H1 (cell line): ENCODE data around the gene AMZ1. TPM values are rescaled to one million over a fixed set of nuclear protein-coding genes. Genes with fewer than 3 reads are reported as not detected.

Source experiments
- BACH1 ChIP-seq: IDR thresholded peaks from 2 replicates; pipeline ENCODE4 v1.6.1; 2012; ENCODE audit warnings: low read length, improper control_type of control experiment
- EP300 ChIP-seq, 2 experiments: IDR thresholded peaks; 1 replicate in 1 of 2; 2 replicates in 1 of 2; pipeline ENCODE4 v1.6.1; 2011 to 2012; ENCODE audit warnings: low read depth in 2 of 2, low read length in 2 of 2, mild to moderate bottlenecking in 2 of 2, borderline replicate concordance in 1 of 2, inconsistent platforms in 1 of 2, moderate library complexity in 1 of 2
- HDAC2 ChIP-seq, 2 experiments: fragments of 300-600 bp in 1 of 2; sonication (generic) in 1 of 2; IDR thresholded peaks; 2 replicates each; pipeline ENCODE4 v1.6.1; 2011 to 2012; ENCODE audit warnings: low read depth in 2 of 2, low read length in 2 of 2, mild to moderate bottlenecking in 2 of 2, moderate library complexity in 2 of 2, borderline replicate concordance in 1 of 2, inconsistent platforms in 1 of 2
- KDM4A ChIP-seq: IDR thresholded peaks from one replicate; pipeline ENCODE4 v1.7.1; 2012; ENCODE audit warnings: low read depth, mild to moderate bottlenecking, moderate library complexity, low read length, inconsistent platforms; ENCODE audit not compliant: severe bottlenecking
- PHF8 ChIP-seq: fragments of 200-600 bp; sonication (generic); conservative IDR thresholded peaks from 2 replicates; pipeline ENCODE4 v1.7.1; 2012; ENCODE audit warnings: low read depth, mild to moderate bottlenecking, inconsistent platforms, low read length, moderate library complexity
- RFX5 ChIP-seq: IDR thresholded peaks from 2 replicates; pipeline ENCODE4 v1.6.1; 2011; ENCODE audit warnings: low read depth, low read length, improper control_type of control experiment, borderline replicate concordance
- RNF2 ChIP-seq: fragments of 200-900, 300-1000 bp; sonication (generic); IDR thresholded peaks from 2 replicates; pipeline ENCODE4 v1.7.1; 2016; ENCODE audit warnings: borderline replicate concordance, low read depth, mild to moderate bottlenecking, antibody characterized with exemption, low read length; ENCODE audit not compliant: poor library complexity, severe bottlenecking; ENCODE audit errors: missing control alignments
- SIN3A ChIP-seq, 2 experiments: IDR thresholded peaks in 1 of 2; conservative IDR thresholded peaks in 1 of 2; 2 replicates each; pipeline ENCODE4 v1.6.1; 2011 to 2012; ENCODE audit warnings: low read length in 2 of 2, improper control_type of control experiment in 1 of 2, low read depth in 1 of 2, mild to moderate bottlenecking in 1 of 2
- SP1 ChIP-seq: IDR thresholded peaks from 2 replicates; pipeline ENCODE4 v1.6.1; 2011; ENCODE audit warnings: low read depth, low read length
- SRF ChIP-seq: IDR thresholded peaks from 2 replicates; pipeline ENCODE4 v1.6.1; 2011; ENCODE audit warnings: mild to moderate bottlenecking, low read depth, low read length, moderate library complexity
- polyA plus RNA-seq, 7 experiments: library from polyadenylated mRNA; depleted of rRNA in 3 of 7; stranded (reverse) in 5 of 7; unstranded in 2 of 7; fragments of >200 nt in 5 of 7; fragments of 200-250 nt in 2 of 7; gene quantifications; 1 replicate in 5 of 7; 2 replicates in 1 of 7; 4 replicates in 1 of 7; pipeline versions ENCODE4 v1.2.1 to v1.2.3, GENCODE V29; 2011 to 2013; ENCODE audit warnings: missing spikeins in 2 of 7, mixed read lengths in 2 of 7
- total RNA-seq: library from RNA; stranded (reverse); fragmentation: NEBNext Ultra II Directional; extraction: Animal tissue kit (Norgen Biotek cat#: 25700); gene quantifications from 2 replicates; pipeline ENCODE4 v1.2.1, GENCODE V29; 2021
- TF ChIP-seq, protein P1 (sequence below): fragments of 300-600 bp; sonication (generic); IDR thresholded peaks from 2 replicates; pipeline ENCODE4 v1.7.1; 2012; ENCODE audit warnings: low read length, moderate library complexity, mild to moderate bottlenecking, inconsistent platforms; ENCODE audit not compliant: insufficient replicate concordance

Gene AMZ1
- total and polyA plus RNA-seq, 2 of the 8 experiments (the other 6 are each of a cell fraction or from before 2014, with no cell fraction given) = 0.59 to 1.4 TPM

- TF ChIP-seq, protein P1, sequence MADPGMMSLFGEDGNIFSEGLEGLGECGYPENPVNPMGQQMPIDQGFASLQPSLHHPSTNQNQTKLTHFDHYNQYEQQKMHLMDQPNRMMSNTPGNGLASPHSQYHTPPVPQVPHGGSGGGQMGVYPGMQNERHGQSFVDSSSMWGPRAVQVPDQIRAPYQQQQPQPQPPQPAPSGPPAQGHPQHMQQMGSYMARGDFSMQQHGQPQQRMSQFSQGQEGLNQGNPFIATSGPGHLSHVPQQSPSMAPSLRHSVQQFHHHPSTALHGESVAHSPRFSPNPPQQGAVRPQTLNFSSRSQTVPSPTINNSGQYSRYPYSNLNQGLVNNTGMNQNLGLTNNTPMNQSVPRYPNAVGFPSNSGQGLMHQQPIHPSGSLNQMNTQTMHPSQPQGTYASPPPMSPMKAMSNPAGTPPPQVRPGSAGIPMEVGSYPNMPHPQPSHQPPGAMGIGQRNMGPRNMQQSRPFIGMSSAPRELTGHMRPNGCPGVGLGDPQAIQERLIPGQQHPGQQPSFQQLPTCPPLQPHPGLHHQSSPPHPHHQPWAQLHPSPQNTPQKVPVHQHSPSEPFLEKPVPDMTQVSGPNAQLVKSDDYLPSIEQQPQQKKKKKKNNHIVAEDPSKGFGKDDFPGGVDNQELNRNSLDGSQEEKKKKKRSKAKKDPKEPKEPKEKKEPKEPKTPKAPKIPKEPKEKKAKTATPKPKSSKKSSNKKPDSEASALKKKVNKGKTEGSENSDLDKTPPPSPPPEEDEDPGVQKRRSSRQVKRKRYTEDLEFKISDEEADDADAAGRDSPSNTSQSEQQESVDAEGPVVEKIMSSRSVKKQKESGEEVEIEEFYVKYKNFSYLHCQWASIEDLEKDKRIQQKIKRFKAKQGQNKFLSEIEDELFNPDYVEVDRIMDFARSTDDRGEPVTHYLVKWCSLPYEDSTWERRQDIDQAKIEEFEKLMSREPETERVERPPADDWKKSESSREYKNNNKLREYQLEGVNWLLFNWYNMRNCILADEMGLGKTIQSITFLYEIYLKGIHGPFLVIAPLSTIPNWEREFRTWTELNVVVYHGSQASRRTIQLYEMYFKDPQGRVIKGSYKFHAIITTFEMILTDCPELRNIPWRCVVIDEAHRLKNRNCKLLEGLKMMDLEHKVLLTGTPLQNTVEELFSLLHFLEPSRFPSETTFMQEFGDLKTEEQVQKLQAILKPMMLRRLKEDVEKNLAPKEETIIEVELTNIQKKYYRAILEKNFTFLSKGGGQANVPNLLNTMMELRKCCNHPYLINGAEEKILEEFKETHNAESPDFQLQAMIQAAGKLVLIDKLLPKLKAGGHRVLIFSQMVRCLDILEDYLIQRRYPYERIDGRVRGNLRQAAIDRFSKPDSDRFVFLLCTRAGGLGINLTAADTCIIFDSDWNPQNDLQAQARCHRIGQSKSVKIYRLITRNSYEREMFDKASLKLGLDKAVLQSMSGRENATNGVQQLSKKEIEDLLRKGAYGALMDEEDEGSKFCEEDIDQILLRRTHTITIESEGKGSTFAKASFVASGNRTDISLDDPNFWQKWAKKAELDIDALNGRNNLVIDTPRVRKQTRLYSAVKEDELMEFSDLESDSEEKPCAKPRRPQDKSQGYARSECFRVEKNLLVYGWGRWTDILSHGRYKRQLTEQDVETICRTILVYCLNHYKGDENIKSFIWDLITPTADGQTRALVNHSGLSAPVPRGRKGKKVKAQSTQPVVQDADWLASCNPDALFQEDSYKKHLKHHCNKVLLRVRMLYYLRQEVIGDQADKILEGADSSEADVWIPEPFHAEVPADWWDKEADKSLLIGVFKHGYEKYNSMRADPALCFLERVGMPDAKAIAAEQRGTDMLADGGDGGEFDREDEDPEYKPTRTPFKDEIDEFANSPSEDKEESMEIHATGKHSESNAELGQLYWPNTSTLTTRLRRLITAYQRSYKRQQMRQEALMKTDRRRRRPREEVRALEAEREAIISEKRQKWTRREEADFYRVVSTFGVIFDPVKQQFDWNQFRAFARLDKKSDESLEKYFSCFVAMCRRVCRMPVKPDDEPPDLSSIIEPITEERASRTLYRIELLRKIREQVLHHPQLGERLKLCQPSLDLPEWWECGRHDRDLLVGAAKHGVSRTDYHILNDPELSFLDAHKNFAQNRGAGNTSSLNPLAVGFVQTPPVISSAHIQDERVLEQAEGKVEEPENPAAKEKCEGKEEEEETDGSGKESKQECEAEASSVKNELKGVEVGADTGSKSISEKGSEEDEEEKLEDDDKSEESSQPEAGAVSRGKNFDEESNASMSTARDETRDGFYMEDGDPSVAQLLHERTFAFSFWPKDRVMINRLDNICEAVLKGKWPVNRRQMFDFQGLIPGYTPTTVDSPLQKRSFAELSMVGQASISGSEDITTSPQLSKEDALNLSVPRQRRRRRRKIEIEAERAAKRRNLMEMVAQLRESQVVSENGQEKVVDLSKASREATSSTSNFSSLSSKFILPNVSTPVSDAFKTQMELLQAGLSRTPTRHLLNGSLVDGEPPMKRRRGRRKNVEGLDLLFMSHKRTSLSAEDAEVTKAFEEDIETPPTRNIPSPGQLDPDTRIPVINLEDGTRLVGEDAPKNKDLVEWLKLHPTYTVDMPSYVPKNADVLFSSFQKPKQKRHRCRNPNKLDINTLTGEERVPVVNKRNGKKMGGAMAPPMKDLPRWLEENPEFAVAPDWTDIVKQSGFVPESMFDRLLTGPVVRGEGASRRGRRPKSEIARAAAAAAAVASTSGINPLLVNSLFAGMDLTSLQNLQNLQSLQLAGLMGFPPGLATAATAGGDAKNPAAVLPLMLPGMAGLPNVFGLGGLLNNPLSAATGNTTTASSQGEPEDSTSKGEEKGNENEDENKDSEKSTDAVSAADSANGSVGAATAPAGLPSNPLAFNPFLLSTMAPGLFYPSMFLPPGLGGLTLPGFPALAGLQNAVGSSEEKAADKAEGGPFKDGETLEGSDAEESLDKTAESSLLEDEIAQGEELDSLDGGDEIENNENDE = no peak
- no peak for TF ChIP-seq SRF
- no peak for TF ChIP-seq KDM4A
- TF ChIP-seq RFX5 = no peak
- no peak for TF ChIP-seq HDAC2 (IDR thresholded peaks at IDR 0.05; ENCODE audit: borderline replicate concordance in 1 of 2, low read depth in 2 of 2, low read length in 2 of 2)
- TF ChIP-seq EP300 (IDR thresholded peaks at IDR 0.05; ENCODE audit: borderline replicate concordance in 1 of 2, low read depth in 2 of 2, low read length in 2 of 2) = no peak
- no peak for TF ChIP-seq SIN3A (conservative IDR thresholded peaks at IDR 0.05 in 1 of 2, IDR thresholded peaks at IDR 0.05 in 1 of 2; ENCODE audit: low read depth in 1 of 2, low read length in 2 of 2)
- TF ChIP-seq SP1 = no peak
- TF ChIP-seq RNF2 = no peak
- TF ChIP-seq BACH1 = no peak
- TF ChIP-seq PHF8 = no peak
Measured at GRCh38 chr7:2754086-2754485, 66.1 kb downstream of the AMZ1 start (continued).
